Ishikawa (cell line): Measurements from ENCODE around the gene WNT3A.

Source experiments
- CEBPB ChIP-seq: IDR thresholded peaks from 2 replicates; pipeline ENCODE4 v1.6.1; 2012
- CREB1 ChIP-seq: IDR thresholded peaks from 2 replicates; pipeline ENCODE4 v1.6.1; 2012; ENCODE audit warnings: low read depth
- EGR1 ChIP-seq: IDR thresholded peaks from 2 replicates; pipeline ENCODE4 v1.6.1; 2012
- EP300 ChIP-seq: IDR thresholded peaks from 2 replicates; pipeline ENCODE4 v1.6.1; 2012; ENCODE audit warnings: borderline replicate concordance
- FOXM1 ChIP-seq: IDR thresholded peaks from 2 replicates; pipeline ENCODE4 v1.6.1; 2012; ENCODE audit warnings: low read depth, borderline replicate concordance
- MAX ChIP-seq: IDR thresholded peaks from 2 replicates; pipeline ENCODE4 v1.6.1; 2012
- NFIC ChIP-seq: IDR thresholded peaks from 2 replicates; pipeline ENCODE4 v1.6.1; 2012
- RAD21 ChIP-seq: IDR thresholded peaks from 2 replicates; pipeline ENCODE4 v1.6.1; 2012; ENCODE audit warnings: low read depth
- REST ChIP-seq: IDR thresholded peaks from 2 replicates; pipeline ENCODE4 v1.6.1; 2012; ENCODE audit warnings: low read depth, mild to moderate bottlenecking
- TAF1 ChIP-seq: IDR thresholded peaks from 2 replicates; pipeline ENCODE4 v1.6.1; 2012; ENCODE audit warnings: low read depth, mild to moderate bottlenecking
- TCF12 ChIP-seq: IDR thresholded peaks from 2 replicates; pipeline ENCODE4 v1.6.1; 2012; ENCODE audit warnings: low read depth
- TEAD4 ChIP-seq: IDR thresholded peaks from 2 replicates; pipeline ENCODE4 v1.6.1; 2012
- USF1 ChIP-seq: IDR thresholded peaks from 2 replicates; pipeline ENCODE4 v1.6.1; 2012
- YY1 ChIP-seq: IDR thresholded peaks from 2 replicates; pipeline ENCODE4 v1.6.1; 2012; ENCODE audit warnings: low read depth
- ZBTB7A ChIP-seq: IDR thresholded peaks from 2 replicates; pipeline ENCODE4 v1.6.1; 2012; ENCODE audit warnings: low read depth

Gene WNT3A

GRCh38 chr1:228094432-228095016, 87.7 kb downstream of the WNT3A start:
- no peak for TF ChIP-seq USF1
- no peak for TF ChIP-seq MAX
- no peak for TF ChIP-seq TAF1
- TF ChIP-seq RAD21 = no peak
- no peak for TF ChIP-seq REST
- TF ChIP-seq EGR1 = no peak
- no peak for TF ChIP-seq TCF12
- no peak for TF ChIP-seq CEBPB
- no peak for TF ChIP-seq NFIC
- no peak for TF ChIP-seq ZBTB7A
- no peak for TF ChIP-seq CREB1
- no peak for TF ChIP-seq FOXM1
- no peak for TF ChIP-seq EP300
- no peak for TF ChIP-seq YY1
- no peak for TF ChIP-seq TEAD4

GRCh38 chr1:228095161-228095560, 88.4 kb downstream of the WNT3A start:
- TF ChIP-seq TAF1 (no peak), CEBPB (no peak), EP300 (no peak), USF1 (no peak), RAD21 (no peak), FOXM1 (no peak), NFIC (no peak), ZBTB7A (no peak), MAX (no peak), TCF12 (no peak), TEAD4 (no peak), CREB1 (no peak), EGR1 (no peak), REST (no peak), YY1 (no peak)

GRCh38 chr1:228095938-228096337, 89.1 kb downstream of the WNT3A start:
- TF ChIP-seq RAD21 (no peak), TCF12 (no peak), ZBTB7A (no peak), USF1 (no peak), MAX (no peak), TEAD4 (no peak), FOXM1 (no peak), REST (no peak), EGR1 (no peak), CEBPB (no peak), CREB1 (no peak), YY1 (no peak), NFIC (no peak), TAF1 (no peak), EP300 (no peak)
